Endothelial cell of umbilical vein (primary cell): Measurements from ENCODE around the gene USE1. TPM values are rescaled to one million over a fixed set of nuclear protein-coding genes. Genes with fewer than 3 reads are reported as not detected.

Experiments used
- BruUV-seq: library from RNA; stranded (reverse); fragments of 400-500 nt; replicated peaks from 2 replicates; lab custom pipeline; 2021; lab: Mats Ljungman, UMichigan
- CTCF ChIA-PET: fragments of 300-600, 350-600 bp; sonication (Branson Sonifier 250); formaldehyde crosslinking; loops from one replicate; lab custom pipeline; 2021; ENCODE audit warnings: antibody characterized with exemption, inconsistent platforms; lab: Charles Lee
- POLR2A ChIA-PET: fragments of 300-600, 350-600 bp; sonication (Branson Sonifier 250); formaldehyde crosslinking; loops from one replicate; lab custom pipeline; 2021; ENCODE audit warnings: antibody characterized with exemption, inconsistent platforms; lab: Charles Lee
- DNase-seq: peaks from one replicate; pipeline ENCODE4 v3.0.0-alpha.2; 2011; ENCODE audit warnings: low read depth, low spot score
- FAIRE-seq: peaks from 2 replicates; lab custom pipeline; 2011; peaks lifted over from hg19 to GRCh38; lab: Jason Lieb, UNC
- H2AFZ ChIP-seq: 2 replicates; pipeline ENCODE4 v1.6.0; 2012; ENCODE audit warnings: low read depth, low read length, control low read depth, inconsistent platforms
- H3K27ac ChIP-seq: 2 replicates; pipeline ENCODE4 v1.5.1; 2011; ENCODE audit warnings: low read depth, mild to moderate bottlenecking, control low read depth, low read length, moderate library complexity; ENCODE audit not compliant: insufficient read depth
- H3K27me3 ChIP-seq, 2 experiments: 2 replicates each; pipeline versions ENCODE4 v1.6.0 to v1.6.1; 2011; ENCODE audit warnings: low read length in 2 of 2, mixed read lengths in 1 of 2; ENCODE audit not compliant: control insufficient read depth in 2 of 2, insufficient read depth in 2 of 2
- H3K36me3 ChIP-seq, 2 experiments: 2 replicates in 1 of 2; 3 replicates in 1 of 2; pipeline ENCODE4 v1.5.1; 2011; ENCODE audit warnings: low read length in 2 of 2, mild to moderate bottlenecking in 1 of 2, moderate library complexity in 1 of 2; ENCODE audit not compliant: control insufficient read depth in 2 of 2, insufficient read depth in 2 of 2; ENCODE audit errors: extremely low read depth in 1 of 2
- H3K4me1 ChIP-seq: 3 replicates; pipeline ENCODE4 v1.5.1; 2011; ENCODE audit warnings: mild to moderate bottlenecking, low read length; ENCODE audit not compliant: control insufficient read depth, insufficient read depth; ENCODE audit errors: extremely low read depth
- H3K4me2 ChIP-seq: 2 replicates; pipeline ENCODE4 v1.6.1; 2011; ENCODE audit warnings: low read length, control low read depth, mixed read lengths; ENCODE audit not compliant: insufficient read depth
- H3K4me3 ChIP-seq, 3 experiments: fragments of 200-600 bp in 1 of 3; sonication (generic), shearing (Covaris generic) in 1 of 3; replicated peaks in 1 of 3; 2 replicates each; pipeline ENCODE4 v1.5.1; 2011 to 2016; ENCODE audit warnings: control low read depth in 3 of 3, low read length in 3 of 3, mild to moderate bottlenecking in 2 of 3, inconsistent platforms in 1 of 3, low read depth in 1 of 3, moderate library complexity in 1 of 3; ENCODE audit not compliant: insufficient read depth in 1 of 3
- H3K79me2 ChIP-seq: 2 replicates; pipeline ENCODE4 v1.6.0; 2012; ENCODE audit warnings: low read length, inconsistent platforms; ENCODE audit not compliant: control insufficient read depth, insufficient read depth
- H3K9ac ChIP-seq: replicated peaks from 2 replicates; pipeline ENCODE3; 2011; ENCODE audit warnings: low read length, control low read depth; ENCODE audit not compliant: insufficient read depth; ENCODE audit errors: extremely low read depth
- H3K9me1 ChIP-seq: replicated peaks from 3 replicates; pipeline ENCODE4 v1.6.0; 2011; ENCODE audit warnings: mild to moderate bottlenecking, low read length; ENCODE audit not compliant: control insufficient read depth, insufficient read depth; ENCODE audit errors: extremely low read depth
- H3K9me3 ChIP-seq: replicated peaks from 2 replicates; pipeline ENCODE4 v1.5.1; 2012; ENCODE audit warnings: low read length, inconsistent platforms; ENCODE audit not compliant: control insufficient read depth, insufficient read depth
- H4K20me1 ChIP-seq: replicated peaks from 2 replicates; pipeline ENCODE3; 2011; ENCODE audit warnings: mild to moderate bottlenecking, low read length; ENCODE audit not compliant: control insufficient read depth, insufficient read depth; ENCODE audit errors: extremely low read depth
- CTCF ChIP-seq, 2 donors: IDR thresholded peaks; 1 replicate in 1 of 2; 2 replicates in 1 of 2; pipeline ENCODE4 v1.5.1; 2011; ENCODE audit warnings: low read length in 2 of 2, mild to moderate bottlenecking in 2 of 2, moderate library complexity in 2 of 2, control low read depth in 1 of 2, inconsistent platforms in 1 of 2, low read depth in 1 of 2; ENCODE audit not compliant: insufficient read depth in 1 of 2; ENCODE audit errors: extremely low read depth in 1 of 2
- EZH2 ChIP-seq: IDR thresholded peaks from 2 replicates; pipeline ENCODE4 v1.6.1; 2012; ENCODE audit warnings: borderline replicate concordance, low read depth, mild to moderate bottlenecking, moderate library complexity, low read length, inconsistent platforms; ENCODE audit not compliant: severe bottlenecking
- FOS ChIP-seq: IDR thresholded peaks from 2 replicates; pipeline ENCODE4 v1.6.1; 2011; ENCODE audit warnings: mild to moderate bottlenecking, low read length, moderate library complexity, borderline replicate concordance; ENCODE audit not compliant: insufficient read depth
- GATA2 ChIP-seq: IDR thresholded peaks from 2 replicates; pipeline ENCODE4 v1.7.0; 2011; ENCODE audit warnings: low read depth, mild to moderate bottlenecking, moderate library complexity, mixed read lengths, low read length; ENCODE audit not compliant: insufficient read length, insufficient read depth
- JUN ChIP-seq: IDR thresholded peaks from 2 replicates; pipeline ENCODE4 v1.6.1; 2011; ENCODE audit warnings: borderline replicate concordance, low read depth; ENCODE audit not compliant: insufficient read length, insufficient read depth
- MAX ChIP-seq: IDR thresholded peaks from 2 replicates; pipeline ENCODE4 v1.6.1; 2011; ENCODE audit not compliant: insufficient read depth, insufficient read length
- MYC ChIP-seq: IDR thresholded peaks from one replicate; pipeline ENCODE4 v1.6.1; 2011; ENCODE audit warnings: mild to moderate bottlenecking, low read depth, low read length
- POLR2A ChIP-seq: IDR thresholded peaks from 2 replicates; pipeline ENCODE4 v1.6.1; 2012; ENCODE audit warnings: low read depth, mild to moderate bottlenecking, control low read depth, low read length
- POLR2AphosphoS5 ChIP-seq: IDR thresholded peaks from 2 replicates; pipeline ENCODE4 v1.6.1; 2012; ENCODE audit warnings: low read depth, mild to moderate bottlenecking, control low read depth, low read length, moderate library complexity; ENCODE audit not compliant: insufficient read depth
- dilution Hi-C: fragments of 300-500 bp; cut with MboI; formaldehyde crosslinking; loops from one replicate; pipeline ENCODE4 v1.15.0; 2019; ENCODE audit warnings: low sequenced_read_pairs; ENCODE audit not compliant: extremely low pct_ligation_motif_present
- intact Hi-C: fragments of 100-400 bp; cut with micrococcal nuclease; formaldehyde crosslinking; loops from one replicate; pipeline ENCODE4 v1.10.0; 2022
- polyA plus RNA-seq, 4 experiments: library from polyadenylated mRNA; depleted of rRNA in 3 of 4; stranded (reverse) in 3 of 4; unstranded in 1 of 4; fragments of >200 nt; gene quantifications; 2 replicates each; pipeline versions ENCODE4 v1.2.1 to v1.2.3, GENCODE V29; 2011 to 2012; ENCODE audit warnings: missing spikeins in 1 of 4
- total RNA-seq: library from RNA; stranded (reverse); gene quantifications from 2 replicates; pipeline ENCODE4 v1.2.3, GENCODE V29; 2021

USE1 gene
- total and polyA plus RNA-seq, 2 donors (not counting 3 experiments of a cell fraction or from before 2014, with no cell fraction given) = 21.3 to 27.6 TPM

- Histone ChIP-seq H3K36me3 (peaks cover 0 to 4% of the 10 kb centered on the region in 2 experiments), H3K4me1 (peaks cover 12% of the 10 kb centered on the region), H3K27ac (no peak overlapping the region), H3K79me2 (peaks cover 30% of the 10 kb centered on the region), H3K4me2 (no peak overlapping the region), H3K9ac (no peak overlapping the region), H3K4me3 (no peak overlapping the region), H4K20me1 (no peaks in the 10 kb centered on the region), H3K9me3 (no peaks in the 10 kb centered on the region), H3K27me3 (no peaks in the 10 kb centered on the region), H2AFZ (no peak overlapping the region), H3K9me1 (no peaks in the 10 kb centered on the region)
- POLR2A ChIA-PET = no interaction called here
- CTCF ChIA-PET = interaction anchor here (0.5 to 1.6 kb wide), 2 partner anchors 16 to 53 kb away, joined by 4 to 6 read pairs; no protein-coding TSS in a partner anchor
- TF ChIP-seq EZH2 (no peak), POLR2AphosphoS5 (no peak), MAX (no peak), MYC (no peak), POLR2A (no peak), FOS (no peak), GATA2 (no peak), CTCF (IDR thresholded peaks at IDR 0.05; ENCODE audit: extremely low read depth in 1 of 2, insufficient read depth in 1 of 2, low read depth in 1 of 2, low read length in 2 of 2) (no peak), JUN (no peak)
- DNase-seq = no peak
- dilution Hi-C loops = no loop called here
- no peak for FAIRE-seq
- intact Hi-C loops = no loop called here
- no TSS peak for BruUV-seq
Measured at GRCh38 chr19:17240062-17240752, 25.1 kb downstream of the USE1 start.
